Left ventricle myocardium inferior (tissue), 1 donor: Measurements from ENCODE around the gene MTHFD1. TPM values are rescaled to one million over a fixed set of nuclear protein-coding genes. Genes with fewer than 3 reads are reported as not detected.
"Not testable (repeated sequence)": the region's sequence is repeated elsewhere in the genome, so short reads cannot be mapped to it uniquely, and the experiment has no call there.

Experiments
- DNase-seq: peaks from one replicate; pipeline ENCODE4 v3.0.0-alpha.2; 2020
- H3K27ac ChIP-seq: fragments of 200-600 bp; replicated peaks from 2 replicates; pipeline ENCODE4 v1.8.0; 2021
- H3K27me3 ChIP-seq: fragments of 200-600 bp; 2 replicates; pipeline ENCODE4 v1.8.0; 2021; ENCODE audit warnings: low read depth
- H3K36me3 ChIP-seq: fragments of 200-600 bp; 2 replicates; pipeline ENCODE4 v1.8.0; 2021
- H3K4me1 ChIP-seq: fragments of 200-600 bp; 2 replicates; pipeline ENCODE4 v1.8.0; 2021
- H3K4me3 ChIP-seq: fragments of 200-600 bp; 2 replicates; pipeline ENCODE4 v1.8.0; 2021; ENCODE audit warnings: mild to moderate bottlenecking, moderate library complexity
- H3K9me3 ChIP-seq: fragments of 200-600 bp; replicated peaks from 2 replicates; pipeline ENCODE4 v1.8.0; 2021
- intact Hi-C: fragments of 100-400 bp; cut with micrococcal nuclease; formaldehyde crosslinking; loops from one replicate; pipeline ENCODE4 v1.11.0; 2022
- total RNA-seq: library from RNA; stranded (reverse); fragmentation: NEBNext Ultra II Directional; extraction: Animal tissue kit (Norgen Biotek cat#: 25700); gene quantifications from one replicate; pipeline ENCODE4 v1.2.1, GENCODE V29; 2021
- TF ChIP-seq, protein P1 (sequence below): fragments of 200-600 bp; IDR thresholded peaks from 2 replicates; pipeline ENCODE4 v1.8.0; 2021; ENCODE audit warnings: antibody characterized with exemption, mild to moderate bottlenecking, borderline replicate concordance
- donor health status: DM: no; HTN: yes; CAD: no; lungs with severe emphysema.

The MTHFD1 gene
- total RNA-seq, 1 donor from 2014 or later: 64.9 TPM

DNA sequence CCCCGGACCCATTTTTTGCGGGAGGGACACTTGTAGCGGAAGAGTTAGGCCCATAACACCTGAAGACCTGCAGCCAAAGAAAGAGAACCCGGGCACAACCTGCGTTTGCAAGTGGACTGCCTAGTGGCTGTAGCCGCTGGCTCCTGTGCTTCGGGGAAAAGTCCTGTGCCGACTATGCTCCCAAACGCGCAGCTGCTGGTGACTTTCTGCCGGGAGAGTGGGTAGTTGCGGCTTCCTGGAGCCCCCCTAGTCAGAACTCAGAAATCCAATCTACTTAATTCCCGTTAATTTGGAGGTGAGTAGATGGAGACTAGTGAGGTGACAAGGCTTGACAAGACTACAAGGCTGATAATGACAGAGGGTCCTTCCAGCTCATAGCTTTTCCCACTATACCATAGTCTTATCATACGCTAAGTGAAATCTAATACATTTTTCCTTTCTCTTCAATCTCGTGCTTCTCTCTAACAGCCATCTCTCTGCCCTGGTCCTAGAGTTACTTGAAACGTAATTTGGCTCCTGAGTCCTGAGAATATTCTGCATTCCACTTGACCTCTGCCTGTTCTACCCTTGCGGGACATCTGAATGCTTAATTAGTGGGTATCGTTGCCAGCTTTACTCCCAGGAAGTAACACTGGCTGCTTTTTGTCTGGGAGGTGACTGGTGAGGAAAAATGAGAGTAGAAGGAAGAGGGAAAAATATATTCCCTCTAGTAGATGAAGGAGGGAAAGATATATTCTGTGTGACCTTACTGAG, 556 bp downstream of the MTHFD1 start:
- TF ChIP-seq, protein P1, sequence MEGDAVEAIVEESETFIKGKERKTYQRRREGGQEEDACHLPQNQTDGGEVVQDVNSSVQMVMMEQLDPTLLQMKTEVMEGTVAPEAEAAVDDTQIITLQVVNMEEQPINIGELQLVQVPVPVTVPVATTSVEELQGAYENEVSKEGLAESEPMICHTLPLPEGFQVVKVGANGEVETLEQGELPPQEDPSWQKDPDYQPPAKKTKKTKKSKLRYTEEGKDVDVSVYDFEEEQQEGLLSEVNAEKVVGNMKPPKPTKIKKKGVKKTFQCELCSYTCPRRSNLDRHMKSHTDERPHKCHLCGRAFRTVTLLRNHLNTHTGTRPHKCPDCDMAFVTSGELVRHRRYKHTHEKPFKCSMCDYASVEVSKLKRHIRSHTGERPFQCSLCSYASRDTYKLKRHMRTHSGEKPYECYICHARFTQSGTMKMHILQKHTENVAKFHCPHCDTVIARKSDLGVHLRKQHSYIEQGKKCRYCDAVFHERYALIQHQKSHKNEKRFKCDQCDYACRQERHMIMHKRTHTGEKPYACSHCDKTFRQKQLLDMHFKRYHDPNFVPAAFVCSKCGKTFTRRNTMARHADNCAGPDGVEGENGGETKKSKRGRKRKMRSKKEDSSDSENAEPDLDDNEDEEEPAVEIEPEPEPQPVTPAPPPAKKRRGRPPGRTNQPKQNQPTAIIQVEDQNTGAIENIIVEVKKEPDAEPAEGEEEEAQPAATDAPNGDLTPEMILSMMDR: no peak
- Histone ChIP-seq H3K9me3 (no peaks in the 10 kb centered on the region), H3K36me3 (peaks cover 13% of the 10 kb centered on the region), H3K27me3 (no peaks in the 10 kb centered on the region), H3K4me1 (peaks cover 25% of the 10 kb centered on the region), H3K27ac (peak overlapping the region; percentile 81), H3K4me3 (peak overlapping the region; percentile 88)
- peak; percentile 19 for DNase-seq
- intact Hi-C loops: no loop called here

DNA sequence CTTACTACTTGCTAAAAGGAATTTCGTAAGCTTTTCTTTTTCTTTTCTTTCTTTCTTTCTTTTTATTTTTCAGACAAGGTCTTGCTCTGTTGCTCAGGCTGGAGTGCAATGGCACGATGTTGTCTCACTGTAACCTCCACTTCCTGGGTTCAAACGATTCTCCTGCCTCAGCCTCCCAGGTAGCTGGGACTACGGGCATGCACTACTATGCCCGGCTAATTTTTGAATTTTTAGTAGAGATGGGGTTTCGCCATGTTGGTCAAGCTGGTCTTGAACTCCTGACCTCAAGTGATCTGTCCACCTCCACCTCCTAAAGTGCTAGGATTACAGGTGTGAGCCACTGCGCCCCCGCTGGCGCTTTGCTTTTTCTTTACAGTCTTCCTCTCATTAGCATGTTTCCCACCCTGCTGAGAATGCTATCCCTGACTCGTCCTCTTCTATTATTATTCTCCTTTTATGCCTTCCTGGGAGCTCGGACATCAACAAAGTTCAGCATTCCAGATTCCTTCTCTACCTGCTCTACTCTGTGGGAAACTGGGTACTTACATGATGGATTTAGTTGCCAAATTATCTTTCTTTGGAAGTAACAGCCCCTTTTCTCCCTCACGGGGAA, 3.1 kb downstream of the MTHFD1 start:
- H3K9me3 ChIP-seq: no peaks in the 10 kb centered on the region
- peaks cover 13% of the 10 kb centered on the region for H3K36me3 ChIP-seq
- intact Hi-C loops: no loop called here
- no peak for DNase-seq
- H3K27ac ChIP-seq: no peak overlapping the region
- peaks cover 40% of the 10 kb centered on the region for H3K4me1 ChIP-seq
- H3K27me3 ChIP-seq: no peaks in the 10 kb centered on the region
- H3K4me3 ChIP-seq: no peak overlapping the region
- TF ChIP-seq, protein P1: no peak

DNA sequence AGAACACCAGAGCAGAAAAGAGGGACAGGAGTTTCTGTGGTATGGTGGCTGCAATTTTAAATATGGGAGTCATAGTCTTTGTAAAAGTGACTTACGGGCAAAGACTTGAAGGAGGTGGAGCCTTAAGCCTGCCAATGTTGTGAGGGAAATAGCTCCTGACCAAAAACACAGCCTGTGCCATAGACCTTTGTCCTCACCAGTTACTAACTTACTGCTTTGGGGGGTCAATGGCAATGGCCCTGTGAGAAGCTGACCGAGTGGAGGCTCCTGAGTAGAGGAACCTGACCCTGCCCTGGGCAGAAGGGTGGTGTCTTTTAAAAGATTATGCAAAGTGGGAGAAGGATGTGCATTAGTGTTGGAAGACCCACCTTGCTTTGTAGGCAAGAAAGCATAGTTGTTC, 3.8 kb downstream of the MTHFD1 start:
- intact Hi-C loops: no loop called here
- DNase-seq: no peak
- H3K27me3 ChIP-seq: no peaks in the 10 kb centered on the region
- H3K9me3 ChIP-seq: no peaks in the 10 kb centered on the region
- no peak overlapping the region for H3K27ac ChIP-seq
- H3K4me3 ChIP-seq: no peak overlapping the region
- H3K4me1 ChIP-seq: peaks cover 39% of the 10 kb centered on the region
- TF ChIP-seq, protein P1: no peak
- H3K36me3 ChIP-seq: peaks cover 13% of the 10 kb centered on the region

DNA sequence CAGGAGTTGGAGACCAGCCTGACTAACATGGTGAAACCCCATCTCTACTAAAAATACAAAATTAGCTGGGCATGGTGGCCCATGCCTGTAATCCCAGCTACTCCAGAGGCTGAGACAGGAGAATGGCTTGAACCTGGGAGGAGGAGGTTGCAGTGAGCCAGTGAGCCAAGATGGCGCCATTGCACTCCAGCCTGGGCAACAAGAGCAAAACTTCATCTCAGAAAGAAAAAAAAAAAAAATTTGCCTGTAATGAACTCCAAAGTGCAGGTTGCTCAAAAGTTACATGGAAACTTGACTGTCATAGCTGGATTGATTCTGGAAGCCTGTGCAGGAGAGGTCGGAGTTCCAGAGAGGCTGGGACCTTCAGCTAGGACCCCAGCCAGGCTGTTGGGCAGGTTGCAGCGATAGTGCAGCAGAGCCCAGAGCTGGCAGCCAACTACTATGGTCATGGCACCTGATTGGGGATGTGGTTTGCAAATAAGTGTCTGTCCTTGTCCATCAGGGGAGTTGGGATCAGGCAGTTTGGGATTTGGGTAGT, 5.1 kb downstream of the MTHFD1 start:
- intact Hi-C loops, H3K4me3 ChIP-seq, H3K27ac ChIP-seq, H3K9me3 ChIP-seq, H3K27me3 ChIP-seq, DNase-seq: not testable (repeated sequence)
- H3K36me3 ChIP-seq: peaks cover 13% of the 10 kb centered on the region
- peaks cover 31% of the 10 kb centered on the region for H3K4me1 ChIP-seq

DNA sequence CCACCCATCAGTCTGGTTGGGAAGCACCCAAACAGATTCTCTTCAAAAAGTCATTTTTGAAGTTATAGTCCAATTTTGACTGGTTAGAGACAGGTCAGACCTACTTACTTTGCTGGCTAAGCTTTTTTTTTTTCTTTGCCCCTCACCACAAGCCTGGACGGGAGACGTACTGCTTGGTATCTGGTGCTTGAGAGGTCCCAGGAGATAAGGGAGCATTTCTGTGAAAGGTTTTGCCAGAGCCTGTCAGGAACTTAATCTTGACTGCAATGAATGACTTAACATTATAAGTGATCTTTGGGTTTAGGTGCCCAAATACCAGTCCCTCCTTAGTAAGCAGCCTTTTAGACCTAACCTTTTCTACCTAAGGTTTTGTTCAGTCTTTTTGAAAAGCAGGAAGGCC, 6.3 kb downstream of the MTHFD1 start:
- Histone ChIP-seq H3K36me3 (peaks cover 13% of the 10 kb centered on the region), H3K4me1 (peaks cover 20% of the 10 kb centered on the region), H3K27me3 (no peaks in the 10 kb centered on the region), H3K27ac (no peak overlapping the region), H3K9me3 (no peaks in the 10 kb centered on the region), H3K4me3 (no peak overlapping the region)
- intact Hi-C loops: no loop called here
- TF ChIP-seq, protein P1: no peak
- DNase-seq: no peak
